ENCODE data around the gene TMPRSS9. TPM values are rescaled to one million over a fixed set of nuclear protein-coding genes. Genes with fewer than 3 reads are reported as not detected.

Gene TMPRSS9
- total RNA-seq, 4 donors from 2014 or later: 0.54 to 2.5 (median 0.85) TPM; not detected in 1

DNA sequence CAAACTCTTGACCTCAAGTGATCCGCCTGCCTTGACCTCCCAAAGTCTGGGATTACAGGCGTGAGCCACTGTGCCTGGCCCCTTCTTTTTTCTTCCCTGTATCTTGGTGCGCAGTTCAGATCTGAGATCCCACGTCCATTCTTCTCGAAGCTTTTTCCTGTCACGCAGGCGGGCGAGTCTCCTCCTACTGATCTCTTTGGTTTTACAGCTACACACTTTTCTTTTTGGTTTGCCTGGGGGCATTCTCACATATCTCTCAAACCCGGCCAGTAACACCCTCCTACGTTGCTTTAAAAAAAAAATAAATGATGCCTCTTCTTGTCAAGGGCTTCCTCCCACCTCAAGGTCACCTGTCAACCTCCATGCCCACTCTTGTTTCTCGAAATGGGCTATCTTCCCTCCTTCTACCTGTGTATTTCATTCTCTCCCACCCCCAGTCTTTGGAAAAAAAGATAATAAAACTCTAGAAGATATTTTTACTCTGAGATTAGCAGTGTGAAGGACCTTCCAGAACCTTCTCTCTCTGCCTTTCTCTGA lies 12.1 kb downstream of the TMPRSS9 start:
- no peak overlapping the region for H3K4me3 ChIP-seq
- no peaks in the 10 kb centered on the region for H3K4me1 ChIP-seq
- TF ChIP-seq POLR2A (IDR thresholded peaks at IDR 0.05): no peak
- TF ChIP-seq, protein P1, sequence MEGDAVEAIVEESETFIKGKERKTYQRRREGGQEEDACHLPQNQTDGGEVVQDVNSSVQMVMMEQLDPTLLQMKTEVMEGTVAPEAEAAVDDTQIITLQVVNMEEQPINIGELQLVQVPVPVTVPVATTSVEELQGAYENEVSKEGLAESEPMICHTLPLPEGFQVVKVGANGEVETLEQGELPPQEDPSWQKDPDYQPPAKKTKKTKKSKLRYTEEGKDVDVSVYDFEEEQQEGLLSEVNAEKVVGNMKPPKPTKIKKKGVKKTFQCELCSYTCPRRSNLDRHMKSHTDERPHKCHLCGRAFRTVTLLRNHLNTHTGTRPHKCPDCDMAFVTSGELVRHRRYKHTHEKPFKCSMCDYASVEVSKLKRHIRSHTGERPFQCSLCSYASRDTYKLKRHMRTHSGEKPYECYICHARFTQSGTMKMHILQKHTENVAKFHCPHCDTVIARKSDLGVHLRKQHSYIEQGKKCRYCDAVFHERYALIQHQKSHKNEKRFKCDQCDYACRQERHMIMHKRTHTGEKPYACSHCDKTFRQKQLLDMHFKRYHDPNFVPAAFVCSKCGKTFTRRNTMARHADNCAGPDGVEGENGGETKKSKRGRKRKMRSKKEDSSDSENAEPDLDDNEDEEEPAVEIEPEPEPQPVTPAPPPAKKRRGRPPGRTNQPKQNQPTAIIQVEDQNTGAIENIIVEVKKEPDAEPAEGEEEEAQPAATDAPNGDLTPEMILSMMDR (IDR thresholded peaks at IDR 0.05): no peak
- peaks cover 0 to 8% (median 0%) of the 10 kb centered on the region in 4 donors for H3K9me3 ChIP-seq
- H3K27me3 ChIP-seq: no peaks in the 10 kb centered on the region
- H3K36me3 ChIP-seq: no peaks in the 10 kb centered on the region
- no peak overlapping the region for H3K27ac ChIP-seq
- no peak for DNase-seq

DNA sequence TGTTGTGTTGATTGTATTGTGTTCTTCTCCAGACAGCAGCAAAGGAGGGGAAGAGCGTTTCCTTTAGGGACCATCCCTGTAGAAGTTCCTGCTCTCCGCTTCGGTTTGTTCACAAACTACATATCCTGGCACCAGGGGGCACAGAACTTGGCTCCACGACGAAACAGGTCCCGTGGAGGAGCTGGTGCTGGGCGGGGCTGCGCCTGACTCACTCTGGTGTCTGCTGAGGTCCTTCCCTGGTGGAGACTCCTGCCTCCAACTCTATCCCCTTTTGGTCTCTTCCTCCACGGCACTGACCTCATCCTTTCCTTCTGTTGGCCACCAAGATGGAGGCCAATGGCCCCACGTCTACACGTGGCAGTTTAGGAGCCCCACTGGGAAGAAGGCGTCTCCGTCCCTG lies 14.7 kb downstream of the TMPRSS9 start:
- H3K36me3 ChIP-seq: no peaks in the 10 kb centered on the region
- no peaks in the 10 kb centered on the region for H3K27me3 ChIP-seq
- H3K4me3 ChIP-seq: no peak overlapping the region
- H3K27ac ChIP-seq: no peak overlapping the region
- peaks cover 0 to 5% (median 0%) of the 10 kb centered on the region in 4 donors for H3K9me3 ChIP-seq
- no peak for DNase-seq
- no peak for TF ChIP-seq POLR2A (IDR thresholded peaks at IDR 0.05)
- TF ChIP-seq, protein P1 (IDR thresholded peaks at IDR 0.05): no peak
- no peaks in the 10 kb centered on the region for H3K4me1 ChIP-seq

DNA sequence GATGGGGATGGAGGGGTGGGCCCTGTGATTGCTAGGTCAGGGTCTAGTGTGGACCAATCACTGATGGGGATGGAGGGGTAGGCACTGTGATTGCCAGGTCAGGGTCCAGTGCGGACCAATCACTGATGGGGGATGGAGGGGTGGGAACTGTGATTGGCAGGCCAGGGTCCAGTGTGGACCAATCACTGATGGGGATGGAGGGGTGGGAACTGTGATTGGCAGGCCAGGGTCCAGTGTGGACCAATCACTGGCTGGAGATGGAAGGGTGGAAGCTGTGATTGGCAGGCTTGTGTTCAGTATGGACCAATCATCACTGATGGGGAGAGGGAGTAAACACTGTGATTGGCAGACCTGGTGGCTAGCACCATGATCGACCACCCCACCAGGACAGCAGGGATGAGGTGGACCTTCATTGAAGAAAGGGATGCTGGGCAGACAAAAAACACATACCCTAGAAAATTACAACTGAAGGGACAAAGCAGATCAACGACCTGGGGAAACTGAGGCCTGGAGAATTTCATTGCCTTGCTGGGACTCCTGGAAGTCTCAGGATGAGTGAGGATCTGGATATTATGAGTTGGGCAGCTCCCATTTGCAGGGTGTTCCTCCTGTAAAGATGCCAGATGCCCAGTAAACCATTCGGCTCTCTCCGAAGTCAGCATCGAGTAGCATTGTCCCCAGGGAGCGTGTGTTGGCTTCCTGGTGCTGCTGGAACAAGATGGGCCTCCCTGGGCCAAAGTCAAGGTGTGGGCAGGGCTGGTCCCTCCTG lies 15.5 kb downstream of the TMPRSS9 start:
- no peaks in the 10 kb centered on the region for H3K9me3 ChIP-seq
- TF ChIP-seq, protein P1 (IDR thresholded peaks at IDR 0.05): no peak
- TF ChIP-seq POLR2A (IDR thresholded peaks at IDR 0.05): no peak
- no peak for DNase-seq
- no peak overlapping the region for H3K27ac ChIP-seq
- no peak overlapping the region for H3K4me3 ChIP-seq
- no peaks in the 10 kb centered on the region for H3K4me1 ChIP-seq
- no peaks in the 10 kb centered on the region for H3K36me3 ChIP-seq
- H3K27me3 ChIP-seq: no peaks in the 10 kb centered on the region

DNA sequence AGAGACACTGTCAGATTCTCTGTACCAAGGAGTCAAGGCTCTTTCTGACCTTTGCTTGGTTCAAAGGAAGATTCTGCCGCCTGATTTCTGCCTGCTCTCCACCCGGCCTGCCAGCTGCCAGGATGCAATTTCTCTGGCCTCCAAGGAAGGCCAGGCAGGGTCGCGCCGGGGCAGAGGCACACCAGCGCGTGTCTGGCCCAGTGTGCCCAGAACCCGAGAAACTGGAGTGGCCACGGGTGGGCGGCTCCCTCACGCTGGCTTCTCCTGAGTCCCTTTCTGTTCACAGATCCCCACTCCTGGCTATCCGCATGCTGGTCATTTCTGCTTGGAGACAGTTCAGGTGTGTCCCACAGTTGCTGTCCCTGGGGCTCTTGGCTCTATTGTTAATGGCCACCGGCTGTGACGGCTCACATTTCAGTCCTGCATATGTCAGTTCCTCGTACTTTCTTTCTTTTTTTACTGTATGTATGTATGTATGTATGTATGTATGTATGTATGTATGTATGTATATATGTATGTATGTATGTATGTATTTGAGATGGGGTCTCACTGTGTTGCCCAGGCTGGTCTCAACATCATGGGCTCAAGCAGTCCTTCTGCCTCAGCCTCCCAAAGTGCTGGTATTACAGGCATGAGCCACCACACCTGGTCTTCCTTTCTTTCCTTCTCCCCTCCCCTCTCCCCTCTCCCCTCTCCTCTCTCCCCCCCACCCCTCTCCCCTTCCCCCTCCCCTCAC lies 16.9 kb downstream of the TMPRSS9 start:
- no peaks in the 10 kb centered on the region for H3K27me3 ChIP-seq
- H3K9me3 ChIP-seq: no peaks in the 10 kb centered on the region
- DNase-seq: no peak
- H3K36me3 ChIP-seq: no peaks in the 10 kb centered on the region
- H3K4me1 ChIP-seq: no peaks in the 10 kb centered on the region
- H3K4me3 ChIP-seq: no peak overlapping the region
- TF ChIP-seq, protein P1 (IDR thresholded peaks at IDR 0.05): no peak
- no peak for TF ChIP-seq POLR2A (IDR thresholded peaks at IDR 0.05)
- H3K27ac ChIP-seq: no peak overlapping the region

DNA sequence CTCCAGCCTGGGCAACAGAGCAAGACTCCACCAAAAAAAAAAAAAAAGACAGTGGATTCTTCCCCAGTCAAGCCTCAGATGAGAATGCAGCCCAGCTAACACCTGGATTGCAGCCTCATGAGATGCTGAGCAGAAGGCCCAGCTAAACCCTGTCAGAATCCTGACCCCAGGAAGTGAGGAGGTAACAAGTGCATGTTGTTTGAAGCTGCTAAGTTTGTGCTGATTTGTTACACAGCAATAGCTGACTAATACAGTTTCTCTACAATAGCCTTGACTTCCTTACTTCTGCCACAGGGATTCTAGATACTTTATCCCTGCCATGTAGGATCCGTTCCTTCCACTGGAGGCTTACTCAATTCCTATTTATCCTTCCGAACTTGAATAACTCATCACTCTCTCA lies 20.5 kb downstream of the TMPRSS9 start:
- Histone ChIP-seq H3K4me1 (peaks cover 0 to 3% (median 0%) of the 10 kb centered on the region in 4 donors), H3K27ac (no peak overlapping the region), H3K36me3 (no peaks in the 10 kb centered on the region), H3K4me3 (no peak overlapping the region), H3K9me3 (no peaks in the 10 kb centered on the region), H3K27me3 (no peaks in the 10 kb centered on the region)
- TF ChIP-seq, protein P1 (IDR thresholded peaks at IDR 0.05): no peak
- no peak for TF ChIP-seq POLR2A (IDR thresholded peaks at IDR 0.05)
- DNase-seq: no peak

All from Peyer's patch (tissue), 4 donors.